ENCODE results near the gene MRPS2. TPM values are rescaled to one million over a fixed set of nuclear protein-coding genes. Genes with fewer than 3 reads are reported as not detected.
"Not testable (repeated sequence)": the region's sequence is repeated elsewhere in the genome, so short reads cannot be mapped to it uniquely, and the experiment has no call there.

Gene MRPS2
- total RNA-seq, 2 experiments from 2014 or later = 74.0 to 78.8 TPM

DNA sequence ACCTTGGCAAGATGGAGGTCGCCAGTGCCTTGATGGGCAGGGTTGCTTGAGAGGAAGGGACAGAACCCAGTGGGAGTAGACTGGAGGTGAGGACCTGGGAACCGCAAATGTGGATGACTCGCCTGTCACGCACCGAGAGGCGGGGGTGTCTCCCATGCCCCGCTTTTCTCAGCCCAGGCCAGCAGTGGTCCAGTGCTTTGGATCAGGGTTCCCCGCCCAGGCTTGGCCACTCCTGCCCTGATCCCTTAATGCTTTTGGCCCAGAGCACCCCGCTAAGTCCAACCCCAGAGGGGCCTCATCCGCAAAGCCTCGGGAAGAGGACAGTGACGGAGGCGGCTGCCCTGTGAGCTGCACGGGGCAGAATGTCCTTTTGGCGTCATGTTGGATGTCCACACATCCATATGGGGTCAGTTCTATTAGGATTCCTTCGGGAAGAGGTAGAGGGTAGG is 2.4 kb downstream of the MRPS2 start:
- peak overlapping the region; percentile 93 for H3K4me3 Mint-ChIP-seq
- H3K27me3 Mint-ChIP-seq = peaks cover under 1% of the 10 kb centered on the region
- H3K27ac Mint-ChIP-seq = no peak overlapping the region
- H3K36me3 Mint-ChIP-seq = peaks cover 30% of the 10 kb centered on the region
- H3K9me3 Mint-ChIP-seq = no peaks in the 10 kb centered on the region
- DNase-seq = no peak
- H3K4me1 Mint-ChIP-seq = peaks cover 11% of the 10 kb centered on the region

DNA sequence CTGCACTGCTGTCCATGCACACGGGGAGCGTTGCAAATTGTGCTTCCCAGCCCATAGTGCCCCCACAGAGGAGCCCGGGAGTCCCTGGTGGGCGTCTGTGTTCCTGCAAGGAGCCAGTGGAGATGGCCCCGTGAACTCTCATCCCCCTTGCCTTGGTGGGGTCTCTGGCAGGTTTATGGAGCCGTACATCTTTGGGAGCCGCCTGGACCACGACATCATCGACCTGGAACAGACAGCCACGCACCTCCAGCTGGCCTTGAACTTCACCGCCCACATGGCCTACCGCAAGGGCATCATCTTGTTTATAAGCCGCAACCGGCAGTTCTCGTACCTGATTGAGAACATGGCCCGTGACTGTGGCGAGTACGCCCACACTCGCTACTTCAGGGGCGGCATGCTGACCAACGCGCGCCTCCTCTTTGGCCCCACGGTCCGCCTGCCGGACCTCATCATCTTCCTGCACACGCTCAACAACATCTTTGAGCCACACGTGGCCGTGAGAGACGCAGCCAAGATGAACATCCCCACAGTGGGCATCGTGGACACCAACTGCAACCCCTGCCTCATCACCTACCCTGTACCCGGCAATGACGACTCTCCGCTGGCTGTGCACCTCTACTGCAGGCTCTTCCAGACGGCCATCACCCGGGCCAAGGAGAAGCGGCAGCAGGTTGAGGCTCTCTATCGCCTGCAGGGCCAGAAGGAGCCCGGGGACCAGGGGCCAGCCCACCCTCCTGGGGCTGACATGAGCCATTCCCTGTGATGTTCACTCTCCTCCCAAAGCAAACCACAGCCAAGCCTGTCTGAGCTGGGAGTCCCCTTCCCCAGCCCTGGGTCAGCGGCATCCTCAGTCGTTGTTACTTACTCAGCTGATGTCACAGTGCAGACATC is 3.1 kb downstream of the MRPS2 start:
- Mint-ChIP-seq H3K36me3 (peaks cover 30% of the 10 kb centered on the region), H3K4me3 (no peak overlapping the region), H3K9me3 (peaks cover under 1% of the 10 kb centered on the region)

DNA sequence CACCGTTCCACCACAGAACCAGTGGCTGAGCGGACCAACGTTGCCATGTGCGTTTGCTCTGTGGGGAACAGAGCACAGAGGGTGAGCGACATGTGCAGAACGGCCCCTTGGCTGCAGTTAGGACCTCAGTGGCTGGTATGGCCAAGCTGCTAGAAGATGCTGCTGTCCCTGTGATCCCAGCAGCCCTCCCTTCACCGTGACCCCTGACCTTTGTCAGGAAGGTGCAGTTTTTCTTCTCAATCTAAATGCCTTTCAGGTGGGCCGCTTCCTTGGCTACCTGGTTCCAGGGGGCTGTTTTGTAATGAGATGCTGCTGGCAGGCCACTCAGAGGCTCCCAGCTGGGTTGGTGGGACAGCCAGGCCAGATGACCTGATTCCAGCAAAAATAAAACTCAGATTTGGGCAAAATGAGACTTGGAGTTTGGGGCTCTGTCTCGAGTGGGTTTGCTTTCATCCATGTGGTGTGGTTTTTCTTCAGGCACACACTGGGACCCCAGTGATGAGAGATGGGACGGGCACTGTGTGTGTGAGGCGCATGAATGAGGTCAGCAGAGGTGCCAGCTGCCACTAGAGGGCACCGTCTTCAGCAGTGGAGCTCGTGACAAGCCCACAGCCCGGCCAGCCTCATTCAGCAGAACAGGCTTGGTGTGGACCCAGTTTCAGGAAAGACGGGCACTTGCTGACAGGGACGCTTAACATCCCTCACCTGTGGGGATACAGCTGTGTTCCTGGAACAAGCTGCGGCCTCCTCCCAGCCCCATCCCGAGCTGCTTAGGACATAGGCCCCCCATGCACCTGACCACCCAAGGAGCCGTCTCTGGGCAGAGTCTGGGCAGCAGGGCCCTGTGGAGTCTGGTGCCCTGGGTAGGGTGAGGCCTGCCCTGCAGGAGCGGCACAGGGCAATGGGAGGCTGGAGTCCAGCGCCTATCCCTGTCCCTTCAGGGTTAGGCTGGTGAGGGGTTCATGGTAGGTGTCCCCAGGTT is 4.1 kb downstream of the MRPS2 start:
- Mint-ChIP-seq H3K27ac (no peak overlapping the region), H3K9me3 (peaks cover 7% of the 10 kb centered on the region), H3K27me3 (no peaks in the 10 kb centered on the region), H3K4me3 (no peak overlapping the region), H3K4me1 (peaks cover 11% of the 10 kb centered on the region), H3K36me3 (peaks cover 30% of the 10 kb centered on the region)
- DNase-seq = peak; percentile 51

More for the DNA sequence above, 3.1 kb downstream of the MRPS2 start:
- H3K4me1 Mint-ChIP-seq = peaks cover 11% of the 10 kb centered on the region
- no peak overlapping the region for H3K27ac Mint-ChIP-seq
- H3K27me3 Mint-ChIP-seq = no peaks in the 10 kb centered on the region
- no peak for DNase-seq

DNA sequence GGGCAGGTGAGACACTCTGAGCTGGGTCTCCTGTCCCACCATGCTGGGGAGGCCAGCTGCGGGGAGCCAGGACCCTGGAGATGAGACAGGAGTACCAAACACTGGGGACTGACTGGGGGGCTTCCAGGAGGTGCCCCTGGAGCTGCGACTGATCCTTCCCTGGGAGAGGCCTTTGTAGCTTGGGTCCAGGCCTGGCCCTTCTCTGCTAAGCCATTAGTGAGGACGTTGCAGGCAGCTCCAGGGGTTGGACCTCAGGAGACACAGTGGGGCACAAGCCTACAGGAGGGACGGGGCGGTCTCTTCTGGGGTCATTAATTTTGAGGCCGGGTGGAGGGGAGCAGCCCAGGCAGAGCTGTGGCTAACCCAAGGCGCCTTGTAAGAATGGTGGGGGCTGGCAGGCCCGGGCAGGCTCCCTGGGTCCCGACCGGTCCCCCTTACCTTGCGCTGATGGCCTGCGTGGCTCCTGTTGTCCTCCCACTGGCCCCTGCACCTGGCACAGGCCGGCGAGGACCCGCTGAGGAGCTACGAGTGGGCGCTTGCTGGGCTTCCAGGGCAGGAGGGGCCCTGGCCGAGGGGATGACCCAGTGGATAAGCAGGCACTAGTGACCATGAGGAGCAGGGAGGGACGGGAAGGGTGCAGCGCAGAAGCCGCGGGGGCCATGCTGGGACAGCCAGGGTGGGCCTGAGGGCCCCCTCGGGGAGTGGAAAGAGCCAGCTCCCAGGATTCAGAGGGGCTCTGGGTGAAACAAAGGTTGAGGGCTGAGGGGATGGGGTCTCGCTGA is 5.1 kb downstream of the MRPS2 start:
- Mint-ChIP-seq H3K4me3 (no peak overlapping the region), H3K9me3 (peaks cover 8% of the 10 kb centered on the region), H3K36me3 (peaks cover 28% of the 10 kb centered on the region), H3K4me1 (peaks cover 11% of the 10 kb centered on the region), H3K27me3 (no peaks in the 10 kb centered on the region), H3K27ac (no peak overlapping the region)
- DNase-seq = no peak

GRCh38 chr9:135506327-135507103 is 6.0 kb downstream of the MRPS2 start:
- Mint-ChIP-seq H3K4me3 (no peak overlapping the region), H3K4me1 (peaks cover 13% of the 10 kb centered on the region), H3K27ac (no peak overlapping the region), H3K36me3 (peaks cover 27% of the 10 kb centered on the region), H3K9me3 (peaks cover 8% of the 10 kb centered on the region), H3K27me3 (no peaks in the 10 kb centered on the region)
- no peak for DNase-seq

DNA sequence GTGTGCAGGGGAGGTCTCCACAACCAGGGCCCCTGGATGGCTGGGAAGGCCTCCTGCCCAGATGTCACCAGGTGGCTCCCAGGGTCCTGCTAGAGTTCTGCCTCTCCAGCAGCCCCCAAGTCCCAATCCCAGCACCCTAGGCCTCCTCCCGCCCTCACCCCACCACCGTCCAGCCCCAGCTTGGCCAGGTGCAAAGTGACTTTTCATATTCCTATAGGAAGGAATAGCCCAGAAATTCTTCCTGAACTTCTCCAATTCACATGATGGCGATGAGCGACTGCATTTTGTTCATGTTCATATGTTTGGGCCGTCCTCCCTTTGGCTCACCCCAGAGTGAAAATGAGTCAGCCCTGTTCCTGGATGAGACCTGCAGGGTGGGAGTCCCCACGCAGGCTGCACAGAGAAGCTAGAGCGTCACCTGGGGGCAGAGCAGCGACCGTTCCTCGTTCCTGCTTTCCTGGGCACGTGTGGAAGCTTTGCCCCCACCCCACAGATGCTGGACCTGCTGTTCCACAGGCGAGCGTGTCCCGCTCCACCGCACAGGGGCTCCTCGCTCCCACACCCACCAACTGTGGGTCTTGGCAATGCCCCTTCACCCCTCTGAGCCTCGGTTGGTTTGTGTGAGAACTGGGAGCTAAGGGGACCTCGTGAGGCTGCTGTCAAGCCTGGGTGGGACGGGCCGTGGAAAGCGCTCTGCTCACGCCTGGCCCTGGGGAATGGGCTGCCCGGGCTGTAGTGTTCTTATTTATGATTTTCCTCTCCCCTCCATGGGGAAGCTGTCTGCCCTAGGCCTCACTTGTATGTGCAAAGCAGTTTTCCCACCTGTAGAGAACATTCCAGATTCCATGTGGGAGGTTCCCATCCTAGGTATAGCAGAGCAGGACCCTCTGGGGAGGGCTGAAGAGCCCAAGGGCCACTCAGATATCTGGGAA is 6.9 kb downstream of the MRPS2 start:
- Mint-ChIP-seq H3K36me3 (peaks cover 20% of the 10 kb centered on the region), H3K4me1 (peaks cover 11% of the 10 kb centered on the region), H3K4me3 (no peak overlapping the region), H3K9me3 (peaks cover 8% of the 10 kb centered on the region), H3K27ac (no peak overlapping the region), H3K27me3 (peaks cover 4% of the 10 kb centered on the region)
- no peak for DNase-seq

DNA sequence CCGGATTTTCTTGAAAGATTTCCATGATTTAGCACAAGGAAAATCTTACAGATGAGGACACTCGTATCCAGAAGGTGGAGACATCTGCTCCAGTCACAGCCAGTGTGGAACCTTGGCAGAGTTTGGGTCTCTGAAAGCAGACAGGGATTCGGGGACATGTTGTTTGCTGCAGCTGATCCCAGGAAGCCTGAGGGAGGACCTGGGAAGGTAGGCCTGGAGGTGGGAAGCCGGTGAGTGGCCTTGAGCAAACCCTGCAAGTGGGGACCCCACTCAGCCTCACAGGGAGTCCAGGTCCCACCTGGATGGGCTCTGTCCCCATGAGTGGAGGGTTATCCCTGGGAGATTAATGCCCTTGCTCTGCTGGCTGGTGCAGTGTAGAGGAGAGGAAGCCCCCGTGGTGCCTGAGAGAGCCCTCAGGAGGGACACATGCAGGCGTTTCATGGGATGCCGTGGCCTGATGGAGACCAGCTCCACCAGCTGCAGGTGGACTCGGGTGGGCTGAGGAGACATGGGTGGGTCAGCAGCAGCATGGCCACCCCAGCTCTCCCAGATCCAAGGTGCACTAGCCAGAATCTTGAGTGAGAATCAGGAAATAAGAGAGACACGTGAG is 7.8 kb downstream of the MRPS2 start:
- DNase-seq = no peak
- Mint-ChIP-seq H3K27me3 (peaks cover 9% of the 10 kb centered on the region), H3K27ac (no peak overlapping the region), H3K4me3 (no peak overlapping the region), H3K36me3 (peaks cover 16% of the 10 kb centered on the region), H3K4me1 (peaks cover 11% of the 10 kb centered on the region), H3K9me3 (peaks cover 8% of the 10 kb centered on the region)

- Mint-ChIP-seq H3K27me3 (peaks cover 9% of the 10 kb centered on the region), H3K4me1 (peaks cover 7% of the 10 kb centered on the region), H3K27ac (no peak overlapping the region), H3K9me3 (peaks cover 8% of the 10 kb centered on the region), H3K4me3 (no peak overlapping the region), H3K36me3 (peaks cover 9% of the 10 kb centered on the region)
- DNase-seq = no peak
Observed at GRCh38 chr9:135509458-135509857, 9.0 kb downstream of the MRPS2 start.

- Mint-ChIP-seq H3K4me3 (no peak overlapping the region), H3K9me3 (peaks cover 8% of the 10 kb centered on the region), H3K27ac (no peak overlapping the region), H3K36me3 (no peaks in the 10 kb centered on the region), H3K4me1 (peaks cover 9% of the 10 kb centered on the region), H3K27me3 (peaks cover 9% of the 10 kb centered on the region)
- no peak for DNase-seq
Observed at GRCh38 chr9:135512241-135512603, 11.7 kb downstream of the MRPS2 start.

- H3K4me3 Mint-ChIP-seq = no peak overlapping the region
- H3K9me3 Mint-ChIP-seq = peaks cover 8% of the 10 kb centered on the region
- H3K36me3 Mint-ChIP-seq = no peaks in the 10 kb centered on the region
- H3K4me1 Mint-ChIP-seq = peaks cover 9% of the 10 kb centered on the region
- DNase-seq = no peak
- no peak overlapping the region for H3K27ac Mint-ChIP-seq
- peaks cover 14% of the 10 kb centered on the region for H3K27me3 Mint-ChIP-seq
Observed at GRCh38 chr9:135512904-135513303, 12.4 kb downstream of the MRPS2 start.

DNA sequence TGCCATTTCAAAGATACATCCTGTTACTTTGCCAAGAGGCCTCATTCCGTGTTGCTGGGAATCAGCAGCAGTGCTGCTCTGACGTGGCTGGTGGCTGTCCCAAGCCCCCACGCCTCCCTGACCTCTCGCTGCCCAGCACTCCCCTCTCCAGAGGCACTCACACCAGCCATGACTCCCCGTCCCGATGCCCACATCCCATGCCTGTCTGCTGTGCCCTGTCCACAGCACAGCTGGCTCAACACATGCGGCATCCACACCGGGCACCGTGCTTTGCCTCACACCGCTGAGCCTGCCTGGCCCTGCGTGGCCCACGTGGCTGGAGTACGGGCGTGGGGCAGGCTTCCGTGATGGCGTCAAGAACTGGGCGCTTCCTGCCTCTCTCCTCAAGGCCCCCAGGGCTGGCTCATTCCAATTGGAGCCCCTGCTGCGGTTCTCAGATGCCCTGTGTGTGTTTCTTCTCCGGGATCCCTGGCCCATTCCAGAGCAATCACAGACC is 12.9 kb downstream of the MRPS2 start:
- no peak for DNase-seq
- Mint-ChIP-seq H3K4me1 (peaks cover 9% of the 10 kb centered on the region), H3K27me3 (peaks cover 17% of the 10 kb centered on the region), H3K27ac (no peak overlapping the region), H3K4me3 (no peak overlapping the region), H3K36me3 (no peaks in the 10 kb centered on the region), H3K9me3 (peaks cover 8% of the 10 kb centered on the region)

DNA sequence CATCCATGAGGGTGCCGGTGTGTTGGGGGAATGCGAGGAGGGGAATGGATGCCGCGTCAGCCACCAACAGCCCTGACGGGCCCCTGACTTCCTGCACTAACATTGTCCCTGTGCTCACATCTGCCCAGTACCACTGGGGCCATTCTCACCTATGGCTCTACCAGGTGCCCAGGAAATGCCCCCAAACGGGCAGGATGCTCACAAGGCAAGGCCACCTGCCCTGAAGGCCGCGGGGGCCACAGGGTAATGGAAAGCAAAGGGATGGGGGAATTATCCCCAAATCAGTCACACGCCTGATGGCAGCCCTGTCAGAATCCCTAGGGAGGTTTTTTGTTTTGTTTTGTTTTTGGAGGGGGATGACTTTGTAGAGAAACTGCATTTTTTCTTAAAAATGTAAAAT is 13.4 kb downstream of the MRPS2 start:
- DNase-seq, H3K4me1 Mint-ChIP-seq, H3K9me3 Mint-ChIP-seq, H3K27ac Mint-ChIP-seq, H3K4me3 Mint-ChIP-seq, H3K36me3 Mint-ChIP-seq: not testable (repeated sequence)
- peaks cover 19% of the 10 kb centered on the region for H3K27me3 Mint-ChIP-seq
